GM23338 (cell line): ENCODE results near the gene CCDC174. TPM values are rescaled to one million over a fixed set of nuclear protein-coding genes. Genes with fewer than 3 reads are reported as not detected.

Source experiments
- ATAC-seq: fragments of 200-7000 bp; cut with Tn5 transposase; 3 replicates; pipeline ENCODE4 v1.9.1; 2020
- DNase-seq: peaks from one replicate; pipeline ENCODE4 v3.0.0-alpha.2; 2015; ENCODE audit warnings: low spot score
- H2AFZ ChIP-seq: fragments of 200-600 bp; sonication (generic); 2 replicates; pipeline ENCODE4 v1.8.0; 2016; ENCODE audit warnings: antibody characterized with exemption, mild to moderate bottlenecking, moderate library complexity
- H3F3A ChIP-seq: fragments of 200-600 bp; sonication (generic); replicated peaks from 2 replicates; pipeline ENCODE4 v1.8.0; 2017; ENCODE audit warnings: antibody characterized with exemption, mixed run types, low read depth
- H3K27ac ChIP-seq: fragments of 200-600 bp; sonication (generic); 2 replicates; pipeline ENCODE4 v1.6.1; 2016; ENCODE audit warnings: low read depth
- H3K27me3 ChIP-seq: fragments of 200-600 bp; sonication (generic); 2 replicates; pipeline ENCODE4 v1.8.0; 2016; ENCODE audit warnings: mild to moderate bottlenecking, mixed run types, moderate library complexity; ENCODE audit not compliant: insufficient read depth
- H3K36me3 ChIP-seq: fragments of 200-600 bp; sonication (generic); 2 replicates; pipeline ENCODE4 v1.8.0; 2016; ENCODE audit warnings: mild to moderate bottlenecking; ENCODE audit not compliant: insufficient read depth
- H3K4me1 ChIP-seq: fragments of 200-600 bp; sonication (generic); 2 replicates; pipeline ENCODE4 v1.8.0; 2016; ENCODE audit warnings: mild to moderate bottlenecking, moderate library complexity; ENCODE audit not compliant: insufficient read depth
- H3K4me2 ChIP-seq: fragments of 200-600 bp; sonication (generic); 2 replicates; pipeline ENCODE4 v1.7.1; 2017; ENCODE audit warnings: mixed run types
- H3K4me3 ChIP-seq: fragments of 200-600 bp; sonication (generic); 2 replicates; pipeline ENCODE4 v1.6.1; 2016; ENCODE audit warnings: mixed run types
- H3K79me2 ChIP-seq: fragments of 200-600 bp; sonication (generic); replicated peaks from 2 replicates; pipeline ENCODE4 v1.8.0; 2017; ENCODE audit warnings: mild to moderate bottlenecking; ENCODE audit not compliant: insufficient read depth
- H3K9me2 ChIP-seq: fragments of 200-600 bp; sonication (generic); 2 replicates; pipeline ENCODE4 v1.8.0; 2017; ENCODE audit not compliant: insufficient read depth
- H4K20me1 ChIP-seq: fragments of 200-600 bp; sonication (generic); replicated peaks from 2 replicates; pipeline ENCODE4 v1.8.0; 2017; ENCODE audit warnings: mild to moderate bottlenecking; ENCODE audit not compliant: insufficient read depth
- H3K27ac Mint-ChIP-seq: 2 replicates; pipeline ENCODE4 v1.8.0; 2020; ENCODE audit warnings: inconsistent platforms, mild to moderate bottlenecking, moderate library complexity, mixed read lengths
- H3K27me3 Mint-ChIP-seq: 3 replicates; pipeline ENCODE4 v1.8.0; 2022; ENCODE audit warnings: low read depth, mild to moderate bottlenecking, moderate library complexity, mixed read lengths, inconsistent platforms; ENCODE audit not compliant: insufficient read depth, poor library complexity
- H3K36me3 Mint-ChIP-seq: 3 replicates; pipeline ENCODE4 v1.8.0; 2021; ENCODE audit warnings: low read depth, mild to moderate bottlenecking, inconsistent platforms, moderate library complexity, mixed read lengths
- H3K4me1 Mint-ChIP-seq: 3 replicates; pipeline ENCODE4 v1.8.0; 2020; ENCODE audit warnings: mild to moderate bottlenecking, inconsistent platforms, mixed read lengths
- H3K4me3 Mint-ChIP-seq: 3 replicates; pipeline ENCODE4 v1.8.0; 2021; ENCODE audit warnings: moderate library complexity, mild to moderate bottlenecking, inconsistent platforms, mixed read lengths
- H3K9me3 Mint-ChIP-seq: 3 replicates; pipeline ENCODE4 v1.8.0; 2020; ENCODE audit warnings: moderate library complexity, mild to moderate bottlenecking, inconsistent platforms, mixed read lengths
- CREB1 ChIP-seq: fragments of 250-450 bp; sonication (Bioruptor Pico); IDR thresholded peaks from 2 replicates; pipeline ENCODE4 v1.5.0; 2020; ENCODE audit warnings: low read depth, mild to moderate bottlenecking, moderate library complexity
- EZH2 ChIP-seq: fragments of 200-600 bp; sonication (generic); IDR thresholded peaks from one replicate; pipeline ENCODE4 v1.8.0; 2017; ENCODE audit warnings: antibody characterized with exemption, mild to moderate bottlenecking, low read depth; ENCODE audit not compliant: unreplicated experiment
- EZH2phosphoT487 ChIP-seq: fragments of 200-600 bp; sonication (generic); IDR thresholded peaks from one replicate; pipeline ENCODE4 v1.8.1; 2018; ENCODE audit warnings: antibody characterized with exemption; ENCODE audit not compliant: unreplicated experiment
- JUNB ChIP-seq: IDR thresholded peaks from one replicate; pipeline ENCODE4 v1.6.1; 2016; ENCODE audit warnings: antibody characterized with exemption; ENCODE audit not compliant: unreplicated experiment
- NANOG ChIP-seq: IDR thresholded peaks from 2 replicates; pipeline ENCODE4 v1.6.1; 2016; ENCODE audit warnings: antibody characterized with exemption, borderline replicate concordance
- POLR2AphosphoS5 ChIP-seq: IDR thresholded peaks from 2 replicates; pipeline ENCODE4 v1.6.1; 2016; ENCODE audit warnings: antibody characterized with exemption, low read depth
- STAT1 ChIP-seq: IDR thresholded peaks from one replicate; pipeline ENCODE4 v1.6.1; 2016; ENCODE audit warnings: antibody characterized with exemption; ENCODE audit not compliant: unreplicated experiment
- ZNF114 ChIP-seq: fragments of 250-450 bp; sonication (Bioruptor Pico); IDR thresholded peaks from 2 replicates; pipeline ENCODE4 v1.5.0; 2020; ENCODE audit warnings: mild to moderate bottlenecking, moderate library complexity
- ZNF331 ChIP-seq: fragments of 250-450 bp; sonication (Bioruptor Pico); IDR thresholded peaks from 2 replicates; pipeline ENCODE4 v1.5.0; 2020; ENCODE audit warnings: low read depth, mild to moderate bottlenecking, moderate library complexity
- polyA plus RNA-seq: library from polyadenylated mRNA; unstranded; fragments of >200 nt; fragmentation: Nextera tagmentation; extraction: Ambion mirVana; gene quantifications from 2 replicates; pipeline ENCODE4 v1.2.1, GENCODE V29; 2016
- total RNA-seq: library from RNA; depleted of rRNA; stranded (reverse); fragments of >200 nt; shearing (Covaris generic); gene quantifications from 2 replicates; pipeline ENCODE4 v1.2.3, GENCODE V29; 2014
- TF ChIP-seq, protein P1 (sequence below): fragments of 250-450 bp; sonication (Bioruptor Pico); IDR thresholded peaks from 2 replicates; pipeline ENCODE4 v1.5.0; 2020; ENCODE audit warnings: mild to moderate bottlenecking, moderate library complexity
- TF ChIP-seq, protein P2 (sequence below), 2 experiments: fragments of 200-600 bp in 1 of 2; sonication (generic) in 1 of 2; conservative IDR thresholded peaks; 2 replicates each; pipeline versions ENCODE4 v1.5.1 to v1.6.1; 2016 to 2017; ENCODE audit warnings: antibody characterized with exemption in 2 of 2, low read depth in 2 of 2, mild to moderate bottlenecking in 2 of 2, moderate library complexity in 1 of 2
- TF ChIP-seq, protein P3 (sequence below): IDR thresholded peaks from one replicate; pipeline ENCODE4 v1.6.1; 2018; ENCODE audit warnings: antibody characterized with exemption; ENCODE audit not compliant: unreplicated experiment
- TF ChIP-seq, protein P4 (sequence below): IDR thresholded peaks from 2 replicates; pipeline ENCODE4 v1.6.1; 2016; ENCODE audit warnings: antibody characterized with exemption

Gene CCDC174
- total and polyA plus RNA-seq, 2 experiments from 2014 or later, result 11.2 to 46.3 TPM

DNA sequence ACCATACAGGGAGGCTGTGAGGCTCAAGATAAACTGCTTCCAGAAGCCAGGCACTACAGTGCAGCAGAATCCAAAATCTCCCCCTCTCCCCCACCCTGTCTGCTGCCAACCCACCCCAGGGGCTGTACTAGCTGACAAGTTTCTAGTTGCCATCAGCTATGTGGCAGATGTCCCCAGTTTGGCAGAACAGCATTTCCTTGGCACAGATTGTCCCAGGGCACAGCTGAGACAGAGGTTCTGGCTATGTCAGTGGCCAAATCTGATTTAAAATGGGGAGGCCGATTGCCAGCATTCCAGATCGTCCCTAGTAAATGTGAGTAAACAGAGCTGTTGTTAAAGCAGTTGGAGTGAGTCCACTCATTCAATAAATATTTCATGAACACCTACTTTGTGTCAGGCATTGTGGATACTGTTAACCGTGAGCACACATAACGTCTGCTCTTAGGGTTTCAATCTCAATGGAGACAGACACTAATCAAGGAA, 28.0 kb upstream of the CCDC174 start:
- no peaks in the 10 kb centered on the region for H3F3A ChIP-seq
- H3K4me1 Mint-ChIP-seq, result peaks cover 21% of the 10 kb centered on the region
- H3K27ac Mint-ChIP-seq, result no peak overlapping the region
- 0 out of 2 replicates have a peak, but pooled peaks cover 8% of the 10 kb centered on the region for H3K4me1 ChIP-seq
- no peak overlapping the region for H3K4me2 ChIP-seq
- 0 out of 2 replicates have a peak overlapping the region, but pooled peaks have one; percentile 44 for H2AFZ ChIP-seq
- no peak for TF ChIP-seq EZH2phosphoT487
- no peak for TF ChIP-seq CREB1 (CRISPR knock-in tag)
- TF ChIP-seq STAT1, result no peak
- TF ChIP-seq, protein P1, sequence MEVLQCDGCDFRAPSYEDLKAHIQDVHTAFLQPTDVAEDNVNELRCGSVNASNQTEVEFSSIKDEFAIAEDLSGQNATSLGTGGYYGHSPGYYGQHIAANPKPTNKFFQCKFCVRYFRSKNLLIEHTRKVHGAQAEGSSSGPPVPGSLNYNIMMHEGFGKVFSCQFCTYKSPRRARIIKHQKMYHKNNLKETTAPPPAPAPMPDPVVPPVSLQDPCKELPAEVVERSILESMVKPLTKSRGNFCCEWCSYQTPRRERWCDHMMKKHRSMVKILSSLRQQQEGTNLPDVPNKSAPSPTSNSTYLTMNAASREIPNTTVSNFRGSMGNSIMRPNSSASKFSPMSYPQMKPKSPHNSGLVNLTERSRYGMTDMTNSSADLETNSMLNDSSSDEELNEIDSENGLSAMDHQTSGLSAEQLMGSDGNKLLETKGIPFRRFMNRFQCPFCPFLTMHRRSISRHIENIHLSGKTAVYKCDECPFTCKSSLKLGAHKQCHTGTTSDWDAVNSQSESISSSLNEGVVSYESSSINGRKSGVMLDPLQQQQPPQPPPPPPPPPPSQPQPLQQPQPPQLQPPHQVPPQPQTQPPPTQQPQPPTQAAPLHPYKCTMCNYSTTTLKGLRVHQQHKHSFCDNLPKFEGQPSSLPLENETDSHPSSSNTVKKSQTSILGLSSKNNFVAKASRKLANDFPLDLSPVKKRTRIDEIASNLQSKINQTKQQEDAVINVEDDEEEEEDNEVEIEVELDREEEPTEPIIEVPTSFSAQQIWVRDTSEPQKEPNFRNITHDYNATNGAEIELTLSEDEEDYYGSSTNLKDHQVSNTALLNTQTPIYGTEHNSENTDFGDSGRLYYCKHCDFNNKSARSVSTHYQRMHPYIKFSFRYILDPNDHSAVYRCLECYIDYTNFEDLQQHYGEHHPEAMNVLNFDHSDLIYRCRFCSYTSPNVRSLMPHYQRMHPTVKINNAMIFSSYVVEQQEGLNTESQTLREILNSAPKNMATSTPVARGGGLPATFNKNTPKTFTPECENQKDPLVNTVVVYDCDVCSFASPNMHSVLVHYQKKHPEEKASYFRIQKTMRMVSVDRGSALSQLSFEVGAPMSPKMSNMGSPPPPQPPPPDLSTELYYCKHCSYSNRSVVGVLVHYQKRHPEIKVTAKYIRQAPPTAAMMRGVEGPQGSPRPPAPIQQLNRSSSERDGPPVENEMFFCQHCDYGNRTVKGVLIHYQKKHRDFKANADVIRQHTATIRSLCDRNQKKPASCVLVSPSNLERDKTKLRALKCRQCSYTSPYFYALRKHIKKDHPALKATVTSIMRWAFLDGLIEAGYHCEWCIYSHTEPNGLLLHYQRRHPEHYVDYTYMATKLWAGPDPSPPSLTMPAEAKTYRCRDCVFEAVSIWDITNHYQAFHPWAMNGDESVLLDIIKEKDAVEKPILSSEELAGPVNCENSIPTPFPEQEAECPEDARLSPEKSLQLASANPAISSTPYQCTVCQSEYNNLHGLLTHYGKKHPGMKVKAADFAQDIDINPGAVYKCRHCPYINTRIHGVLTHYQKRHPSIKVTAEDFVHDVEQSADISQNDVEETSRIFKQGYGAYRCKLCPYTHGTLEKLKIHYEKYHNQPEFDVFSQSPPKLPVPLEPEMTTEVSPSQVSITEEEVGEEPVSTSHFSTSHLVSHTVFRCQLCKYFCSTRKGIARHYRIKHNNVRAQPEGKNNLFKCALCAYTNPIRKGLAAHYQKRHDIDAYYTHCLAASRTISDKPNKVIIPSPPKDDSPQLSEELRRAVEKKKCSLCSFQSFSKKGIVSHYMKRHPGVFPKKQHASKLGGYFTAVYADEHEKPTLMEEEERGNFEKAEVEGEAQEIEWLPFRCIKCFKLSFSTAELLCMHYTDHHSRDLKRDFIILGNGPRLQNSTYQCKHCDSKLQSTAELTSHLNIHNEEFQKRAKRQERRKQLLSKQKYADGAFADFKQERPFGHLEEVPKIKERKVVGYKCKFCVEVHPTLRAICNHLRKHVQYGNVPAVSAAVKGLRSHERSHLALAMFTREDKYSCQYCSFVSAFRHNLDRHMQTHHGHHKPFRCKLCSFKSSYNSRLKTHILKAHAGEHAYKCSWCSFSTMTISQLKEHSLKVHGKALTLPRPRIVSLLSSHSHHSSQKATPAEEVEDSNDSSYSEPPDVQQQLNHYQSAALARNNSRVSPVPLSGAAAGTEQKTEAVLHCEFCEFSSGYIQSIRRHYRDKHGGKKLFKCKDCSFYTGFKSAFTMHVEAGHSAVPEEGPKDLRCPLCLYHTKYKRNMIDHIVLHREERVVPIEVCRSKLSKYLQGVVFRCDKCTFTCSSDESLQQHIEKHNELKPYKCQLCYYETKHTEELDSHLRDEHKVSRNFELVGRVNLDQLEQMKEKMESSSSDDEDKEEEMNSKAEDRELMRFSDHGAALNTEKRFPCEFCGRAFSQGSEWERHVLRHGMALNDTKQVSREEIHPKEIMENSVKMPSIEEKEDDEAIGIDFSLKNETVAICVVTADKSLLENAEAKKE (CRISPR knock-in tag), result no peak
- TF ChIP-seq POLR2AphosphoS5, result no peak
- TF ChIP-seq, protein P2, sequence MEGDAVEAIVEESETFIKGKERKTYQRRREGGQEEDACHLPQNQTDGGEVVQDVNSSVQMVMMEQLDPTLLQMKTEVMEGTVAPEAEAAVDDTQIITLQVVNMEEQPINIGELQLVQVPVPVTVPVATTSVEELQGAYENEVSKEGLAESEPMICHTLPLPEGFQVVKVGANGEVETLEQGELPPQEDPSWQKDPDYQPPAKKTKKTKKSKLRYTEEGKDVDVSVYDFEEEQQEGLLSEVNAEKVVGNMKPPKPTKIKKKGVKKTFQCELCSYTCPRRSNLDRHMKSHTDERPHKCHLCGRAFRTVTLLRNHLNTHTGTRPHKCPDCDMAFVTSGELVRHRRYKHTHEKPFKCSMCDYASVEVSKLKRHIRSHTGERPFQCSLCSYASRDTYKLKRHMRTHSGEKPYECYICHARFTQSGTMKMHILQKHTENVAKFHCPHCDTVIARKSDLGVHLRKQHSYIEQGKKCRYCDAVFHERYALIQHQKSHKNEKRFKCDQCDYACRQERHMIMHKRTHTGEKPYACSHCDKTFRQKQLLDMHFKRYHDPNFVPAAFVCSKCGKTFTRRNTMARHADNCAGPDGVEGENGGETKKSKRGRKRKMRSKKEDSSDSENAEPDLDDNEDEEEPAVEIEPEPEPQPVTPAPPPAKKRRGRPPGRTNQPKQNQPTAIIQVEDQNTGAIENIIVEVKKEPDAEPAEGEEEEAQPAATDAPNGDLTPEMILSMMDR (conservative IDR thresholded peaks at IDR 0.05; ENCODE audit: low read depth in 2 of 2), result no peak
- no peak for TF ChIP-seq JUNB
- TF ChIP-seq, protein P3, sequence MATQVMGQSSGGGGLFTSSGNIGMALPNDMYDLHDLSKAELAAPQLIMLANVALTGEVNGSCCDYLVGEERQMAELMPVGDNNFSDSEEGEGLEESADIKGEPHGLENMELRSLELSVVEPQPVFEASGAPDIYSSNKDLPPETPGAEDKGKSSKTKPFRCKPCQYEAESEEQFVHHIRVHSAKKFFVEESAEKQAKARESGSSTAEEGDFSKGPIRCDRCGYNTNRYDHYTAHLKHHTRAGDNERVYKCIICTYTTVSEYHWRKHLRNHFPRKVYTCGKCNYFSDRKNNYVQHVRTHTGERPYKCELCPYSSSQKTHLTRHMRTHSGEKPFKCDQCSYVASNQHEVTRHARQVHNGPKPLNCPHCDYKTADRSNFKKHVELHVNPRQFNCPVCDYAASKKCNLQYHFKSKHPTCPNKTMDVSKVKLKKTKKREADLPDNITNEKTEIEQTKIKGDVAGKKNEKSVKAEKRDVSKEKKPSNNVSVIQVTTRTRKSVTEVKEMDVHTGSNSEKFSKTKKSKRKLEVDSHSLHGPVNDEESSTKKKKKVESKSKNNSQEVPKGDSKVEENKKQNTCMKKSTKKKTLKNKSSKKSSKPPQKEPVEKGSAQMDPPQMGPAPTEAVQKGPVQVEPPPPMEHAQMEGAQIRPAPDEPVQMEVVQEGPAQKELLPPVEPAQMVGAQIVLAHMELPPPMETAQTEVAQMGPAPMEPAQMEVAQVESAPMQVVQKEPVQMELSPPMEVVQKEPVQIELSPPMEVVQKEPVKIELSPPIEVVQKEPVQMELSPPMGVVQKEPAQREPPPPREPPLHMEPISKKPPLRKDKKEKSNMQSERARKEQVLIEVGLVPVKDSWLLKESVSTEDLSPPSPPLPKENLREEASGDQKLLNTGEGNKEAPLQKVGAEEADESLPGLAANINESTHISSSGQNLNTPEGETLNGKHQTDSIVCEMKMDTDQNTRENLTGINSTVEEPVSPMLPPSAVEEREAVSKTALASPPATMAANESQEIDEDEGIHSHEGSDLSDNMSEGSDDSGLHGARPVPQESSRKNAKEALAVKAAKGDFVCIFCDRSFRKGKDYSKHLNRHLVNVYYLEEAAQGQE, result no peak
- TF ChIP-seq, protein P4, sequence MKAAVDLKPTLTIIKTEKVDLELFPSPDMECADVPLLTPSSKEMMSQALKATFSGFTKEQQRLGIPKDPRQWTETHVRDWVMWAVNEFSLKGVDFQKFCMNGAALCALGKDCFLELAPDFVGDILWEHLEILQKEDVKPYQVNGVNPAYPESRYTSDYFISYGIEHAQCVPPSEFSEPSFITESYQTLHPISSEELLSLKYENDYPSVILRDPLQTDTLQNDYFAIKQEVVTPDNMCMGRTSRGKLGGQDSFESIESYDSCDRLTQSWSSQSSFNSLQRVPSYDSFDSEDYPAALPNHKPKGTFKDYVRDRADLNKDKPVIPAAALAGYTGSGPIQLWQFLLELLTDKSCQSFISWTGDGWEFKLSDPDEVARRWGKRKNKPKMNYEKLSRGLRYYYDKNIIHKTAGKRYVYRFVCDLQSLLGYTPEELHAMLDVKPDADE, result no peak
- TF ChIP-seq ZNF331 (CRISPR knock-in tag), result no peak
- no peak for TF ChIP-seq ZNF114 (CRISPR knock-in tag)
- no peak for TF ChIP-seq NANOG
- no peak for TF ChIP-seq EZH2
- no peaks in the 10 kb centered on the region for H4K20me1 ChIP-seq
- H3K79me2 ChIP-seq, result no peaks in the 10 kb centered on the region
- no peaks in the 10 kb centered on the region; the same call in 2 of the 3 replicates for H3K36me3 Mint-ChIP-seq
- no peak for ATAC-seq
- no peaks in the 10 kb centered on the region for H3K27me3 ChIP-seq
- H3K36me3 ChIP-seq, result no peaks in the 10 kb centered on the region
- peaks cover 11% of the 10 kb centered on the region for H3K27me3 Mint-ChIP-seq
- H3K9me3 Mint-ChIP-seq, result no peaks in the 10 kb centered on the region
- no peak overlapping the region for H3K4me3 ChIP-seq
- H3K9me2 ChIP-seq, result no peaks in the 10 kb centered on the region; the same call in 1 of the 2 replicates
- no peak overlapping the region for H3K4me3 Mint-ChIP-seq
- no peak overlapping the region for H3K27ac ChIP-seq
- no peak for DNase-seq
